SK-N-MC (cell line): ENCODE results near the gene KRT76.

Source experiments
- EZH2 ChIP-seq: fragments of 200-600 bp; sonication (generic); IDR thresholded peaks from one replicate; pipeline ENCODE4 v1.6.1; 2017; ENCODE audit warnings: antibody characterized with exemption
- POLR2AphosphoS5 ChIP-seq: IDR thresholded peaks from 2 replicates; pipeline ENCODE4 v1.6.1; 2012; ENCODE audit warnings: mild to moderate bottlenecking, low read depth, low read length, borderline replicate concordance

GRCh38 chr12:52720365-52720886 lies 56.7 kb downstream of the KRT76 start:
- TF ChIP-seq POLR2AphosphoS5 (no peak), EZH2 (no peak)
